ENCODE results near the gene GATD1. TPM values are rescaled to one million over a fixed set of nuclear protein-coding genes. Genes with fewer than 3 reads are reported as not detected.

The GATD1 gene
- total and polyA plus RNA-seq, 2 experiments from 2014 or later: 39.3 to 51.0 TPM

GRCh38 chr11:767238-767637 is 10.0 kb downstream of the GATD1 start:
- no peaks in the 10 kb centered on the region for H3K79me2 ChIP-seq (replicated peaks; ENCODE audit: insufficient read depth)
- no peak for DNase-seq (ENCODE audit: low spot score)
- TF ChIP-seq REST (IDR thresholded peaks at IDR 0.05; ENCODE audit: unreplicated experiment) (no peak), CTCF (conservative IDR thresholded peaks at IDR 0.05; ENCODE audit: low read depth in 2 of 2) (no peak), JUNB (IDR thresholded peaks at IDR 0.05; ENCODE audit: unreplicated experiment) (no peak)
- no peak overlapping the region for H3K4me3 Mint-ChIP-seq
- peaks cover 18% of the 10 kb centered on the region for H3K36me3 ChIP-seq (ENCODE audit: insufficient read depth)
- peaks cover 6% of the 10 kb centered on the region; the same call in 1 of the 2 replicates for H4K20me1 ChIP-seq (replicated peaks; ENCODE audit: insufficient read depth)
- H3K9me2 ChIP-seq (ENCODE audit: insufficient read depth): no peaks in the 10 kb centered on the region
- peaks cover 46% of the 10 kb centered on the region for H3F3A ChIP-seq (replicated peaks; ENCODE audit: low read depth)
- H2AFZ ChIP-seq: no peak overlapping the region
- H3K4me3 ChIP-seq: no peak overlapping the region
- H3K36me3 Mint-ChIP-seq (ENCODE audit: low read depth): peaks cover 75% of the 10 kb centered on the region
- H3K27me3 Mint-ChIP-seq (ENCODE audit: insufficient read depth, low read depth, poor library complexity): peaks cover 30% of the 10 kb centered on the region
- H3K4me1 ChIP-seq (ENCODE audit: insufficient read depth): peaks cover 7% of the 10 kb centered on the region
- H3K27ac Mint-ChIP-seq: no peak overlapping the region
- H3K27ac ChIP-seq (ENCODE audit: low read depth): no peak overlapping the region
- H3K4me1 Mint-ChIP-seq: peaks cover 9% of the 10 kb centered on the region
- no peaks in the 10 kb centered on the region for H3K9me3 Mint-ChIP-seq
- no peaks in the 10 kb centered on the region for H3K27me3 ChIP-seq (ENCODE audit: insufficient read depth)
- H3K4me2 ChIP-seq: no peak overlapping the region
- ATAC-seq: no peak

GRCh38 chr11:766936-767210 is 10.4 kb downstream of the GATD1 start:
- H3K36me3 Mint-ChIP-seq (ENCODE audit: low read depth): peaks cover 78% of the 10 kb centered on the region
- no peak for TF ChIP-seq EZH2 (IDR thresholded peaks at IDR 0.05; ENCODE audit: low read depth, unreplicated experiment)
- TF ChIP-seq ETS1 (IDR thresholded peaks at IDR 0.05): no peak
- TF ChIP-seq CREB1 (CRISPR knock-in tag; IDR thresholded peaks at IDR 0.05; ENCODE audit: low read depth): no peak
- TF ChIP-seq ZNF462 (CRISPR knock-in tag; IDR thresholded peaks at IDR 0.05): no peak

More at GRCh38 chr11:766936-767210, 10.4 kb downstream of the GATD1 start:
- Mint-ChIP-seq H3K4me3 (no peak overlapping the region), H3K27ac (no peak overlapping the region), H3K9me3 (no peaks in the 10 kb centered on the region), H3K27me3 (ENCODE audit: insufficient read depth, low read depth, poor library complexity) (peaks cover 30% of the 10 kb centered on the region), H3K4me1 (peaks cover 10% of the 10 kb centered on the region)
- H2AFZ ChIP-seq: no peak overlapping the region
- no peak overlapping the region for H3K4me3 ChIP-seq
- no peaks in the 10 kb centered on the region for H3K79me2 ChIP-seq (replicated peaks; ENCODE audit: insufficient read depth)
- H4K20me1 ChIP-seq (replicated peaks; ENCODE audit: insufficient read depth): peaks cover 6% of the 10 kb centered on the region; the same call in 1 of the 2 replicates
- H3K27ac ChIP-seq (ENCODE audit: low read depth): no peak overlapping the region
- ATAC-seq (no peak), DNase-seq (ENCODE audit: low spot score) (no peak)
- no peak overlapping the region for H3K4me2 ChIP-seq
- no peaks in the 10 kb centered on the region for H3K27me3 ChIP-seq (ENCODE audit: insufficient read depth)
- peaks cover 8% of the 10 kb centered on the region for H3K4me1 ChIP-seq (ENCODE audit: insufficient read depth)
- peaks cover 50% of the 10 kb centered on the region for H3F3A ChIP-seq (replicated peaks; ENCODE audit: low read depth)
- H3K9me2 ChIP-seq (ENCODE audit: insufficient read depth): no peaks in the 10 kb centered on the region
- H3K36me3 ChIP-seq (ENCODE audit: insufficient read depth): peaks cover 22% of the 10 kb centered on the region

All from GM23338 (cell line).